Activated CD4-positive, alpha-beta T cell treated with anti-CD3 and anti-CD28 coated beads, Interleukin-2, amount 50 U/mL, for 4 hours (primary cell): ENCODE measurements around the gene HOGA1.
A peak's percentile ranks its signal among the peaks of the same experiment; 100 is the strongest.
"Not testable (repeated sequence)": the region's sequence is repeated elsewhere in the genome, so short reads cannot be mapped to it uniquely, and the experiment has no call there.

ENCODE experiments used
- DNase-seq, 2 experiments: peaks; one replicate each; pipeline ENCODE4 v3.0.0-alpha.2; 2020

HOGA1 gene

DNA sequence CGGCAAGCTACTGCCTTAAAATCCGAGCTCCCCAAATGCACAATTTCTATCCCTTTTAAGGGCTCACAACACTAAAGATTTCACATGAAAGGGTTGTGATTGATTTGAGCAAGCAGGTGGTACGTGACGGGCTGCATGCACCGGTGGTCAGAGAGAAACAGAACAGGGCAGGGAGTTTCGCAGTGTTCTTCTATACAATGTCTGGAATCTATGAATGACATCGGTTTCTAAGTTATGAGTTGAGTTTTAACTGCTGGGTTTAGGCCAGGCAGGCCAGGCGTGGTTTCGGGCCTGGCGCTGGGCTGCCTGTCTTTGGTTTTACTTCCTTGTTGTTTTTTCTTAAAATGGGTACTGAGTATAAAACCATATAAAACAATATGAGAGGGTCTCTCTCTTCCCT is 28.6 kb upstream of the HOGA1 start:
- DNase-seq = not testable (repeated sequence)

DNA sequence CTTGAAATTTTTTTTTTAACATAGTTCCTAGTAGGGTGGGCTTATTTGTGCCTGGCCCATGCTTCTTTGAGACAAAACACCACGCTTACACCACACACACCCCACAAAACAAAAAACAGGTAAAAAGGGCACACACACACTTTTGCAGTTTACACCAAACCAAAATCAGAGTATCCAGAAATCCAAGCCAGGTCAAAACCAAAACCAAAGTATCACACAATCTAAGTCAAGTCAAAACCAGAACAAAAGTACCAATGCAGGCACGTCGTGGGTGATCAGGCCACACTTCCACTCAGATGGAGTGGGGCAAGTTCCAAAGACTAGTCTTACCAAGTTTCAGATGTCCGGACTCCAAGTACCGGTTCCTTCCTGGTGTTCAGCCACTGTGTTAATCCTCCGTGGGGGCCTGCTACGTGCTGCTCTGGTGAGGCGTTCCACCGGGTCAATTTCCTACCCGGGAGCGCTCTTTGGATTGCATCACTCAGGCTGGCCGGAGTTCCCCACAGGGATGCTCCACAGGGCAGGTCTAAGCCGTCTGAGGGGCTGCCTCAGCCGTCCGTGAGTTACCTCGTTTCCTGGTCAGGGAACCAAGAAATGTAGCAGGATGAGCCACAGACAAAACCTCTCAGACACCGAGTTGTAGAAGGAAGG is 23.3 kb upstream of the HOGA1 start:
- not testable (repeated sequence) for DNase-seq

DNA sequence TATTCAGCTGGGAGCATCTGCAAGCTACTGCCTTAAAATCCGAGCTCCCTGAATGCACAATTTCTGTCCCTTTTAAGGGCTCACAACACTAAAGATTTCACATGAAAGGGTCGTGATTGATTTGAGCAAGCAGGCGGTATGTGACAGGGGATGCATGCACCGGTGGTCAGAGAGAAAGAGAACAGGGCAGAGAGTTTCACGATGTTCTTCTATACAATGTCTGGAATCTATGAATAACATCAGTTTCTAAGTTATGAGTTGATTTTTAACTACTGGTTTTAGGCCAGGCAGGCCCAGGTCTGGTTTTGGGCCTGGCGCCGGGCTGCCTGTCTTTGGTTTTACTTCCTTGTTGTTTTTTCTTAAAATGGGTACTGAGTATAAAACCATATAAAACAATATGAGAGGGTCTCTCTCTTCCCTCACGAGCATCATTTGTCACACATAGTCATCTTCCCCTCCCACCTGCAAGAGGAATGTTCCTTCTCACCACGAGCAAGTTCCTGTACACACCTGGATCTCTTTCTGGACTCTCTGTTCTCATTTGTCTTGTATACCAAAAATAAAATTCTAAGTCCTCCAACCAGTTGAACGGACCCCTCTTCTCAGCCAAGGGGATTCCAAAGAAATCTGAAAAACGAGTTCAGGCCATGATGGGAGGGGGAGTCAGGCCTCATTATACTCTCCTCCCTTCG is 22.7 kb upstream of the HOGA1 start:
- not testable (repeated sequence) for DNase-seq

DNA sequence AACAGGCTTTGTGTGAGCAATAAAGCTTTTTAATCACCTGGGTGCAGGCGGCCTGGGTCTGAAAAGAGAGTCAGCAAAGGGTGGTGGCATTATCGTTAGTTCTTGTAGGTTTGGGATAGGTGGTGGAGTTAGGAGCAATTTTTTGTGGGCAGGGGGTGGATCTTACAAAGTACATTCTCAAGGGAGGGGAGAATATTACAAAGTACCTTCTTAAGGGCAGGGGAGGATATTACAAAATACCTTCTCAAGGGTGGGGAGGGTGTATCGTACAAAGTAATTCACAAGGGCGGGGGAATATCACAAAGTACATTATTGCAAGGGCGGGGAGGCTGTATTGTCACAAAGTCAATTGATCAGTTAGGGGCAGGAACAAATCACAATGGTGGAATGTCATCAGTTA is 21.9 kb upstream of the HOGA1 start:
- DNase-seq = not testable (repeated sequence)

DNA sequence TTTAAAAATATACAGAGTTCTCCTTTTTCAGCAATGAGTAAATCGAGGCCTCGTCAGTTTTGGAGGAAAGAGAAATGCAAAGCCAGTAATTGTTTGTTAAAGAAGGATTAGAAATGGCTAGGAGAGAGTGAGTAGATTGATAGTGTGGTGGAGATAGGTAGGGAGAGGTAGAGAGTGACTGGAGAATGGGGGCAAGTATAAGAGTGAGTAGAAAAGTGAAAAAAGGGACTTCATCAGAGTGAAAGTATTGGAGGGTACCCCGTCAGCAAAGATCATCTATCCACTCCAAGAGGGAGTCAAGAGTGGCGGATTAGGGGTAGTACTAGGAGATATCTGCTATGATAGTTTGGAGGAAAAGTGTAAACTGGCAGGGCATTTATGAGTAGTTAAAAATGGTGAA is 20.9 kb upstream of the HOGA1 start:
- DNase-seq = no peak

DNA sequence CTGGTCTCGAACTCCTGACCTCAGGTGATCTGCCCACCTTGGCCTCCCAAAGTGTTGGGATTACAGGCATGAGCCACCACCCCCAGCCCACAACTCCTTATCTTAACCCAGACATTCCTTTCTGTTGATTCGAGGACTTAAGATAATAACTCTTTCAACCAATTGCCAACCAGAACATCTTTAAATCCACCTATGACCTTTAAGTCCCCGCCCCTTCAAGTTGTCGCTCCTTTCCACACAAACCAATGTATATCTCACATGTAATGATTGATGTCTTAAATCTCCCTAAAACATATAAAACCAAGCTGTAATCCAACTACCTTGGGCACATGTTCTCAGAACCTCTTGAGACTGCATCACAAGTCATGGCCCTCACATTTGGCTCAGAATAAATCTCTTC is 19.4 kb upstream of the HOGA1 start:
- DNase-seq = no peak

DNA sequence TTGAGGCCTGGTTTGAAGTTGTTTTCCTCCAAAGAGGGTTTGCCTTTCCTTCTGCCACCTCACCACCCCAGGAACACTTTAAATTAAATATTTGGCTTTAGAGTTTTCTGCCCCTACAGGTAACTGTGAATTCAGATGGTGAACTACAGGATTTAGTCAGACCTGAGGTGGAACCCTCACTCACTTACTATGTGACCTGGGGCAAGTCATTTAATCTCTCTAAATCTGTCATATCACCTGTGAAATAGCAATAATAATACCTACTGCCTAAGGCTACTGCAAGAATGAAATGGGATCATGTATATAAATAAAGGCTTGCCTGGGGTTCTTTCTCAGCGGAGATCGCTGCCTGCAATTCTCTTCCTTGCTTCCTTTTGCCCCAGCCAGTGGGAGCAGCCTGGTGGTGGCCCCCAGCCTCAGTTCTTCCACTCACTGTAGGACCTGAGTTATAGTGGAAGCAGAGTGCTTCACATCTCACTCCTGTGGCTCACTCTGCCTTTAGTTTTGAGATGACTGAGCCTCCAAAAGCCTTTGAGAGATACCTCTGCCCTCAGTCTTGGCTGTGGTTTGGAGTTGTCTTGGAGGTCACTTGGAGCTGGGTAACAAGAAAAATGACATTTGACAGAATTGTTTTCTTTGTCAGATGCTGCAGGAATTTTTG is 17.7 kb upstream of the HOGA1 start:
- DNase-seq = no peak

DNA sequence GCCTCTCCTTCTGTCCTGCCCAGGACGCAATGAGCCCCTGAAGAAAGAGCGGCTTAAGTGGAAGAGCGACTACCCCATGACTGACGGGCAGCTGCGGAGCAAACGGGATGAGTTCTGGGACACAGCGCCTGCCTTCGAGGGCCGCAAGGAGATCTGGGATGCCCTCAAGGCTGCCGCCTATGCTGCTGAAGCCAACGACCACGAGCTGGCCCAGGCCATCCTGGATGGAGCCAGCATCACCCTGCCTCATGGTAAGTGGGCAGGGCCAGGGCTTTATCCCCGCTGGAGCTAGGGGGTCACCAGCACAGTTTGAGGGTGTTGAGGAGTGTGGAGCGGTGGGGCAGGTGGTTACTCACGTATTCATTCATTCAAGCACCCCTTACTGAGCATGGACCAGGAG is 16.3 kb upstream of the HOGA1 start:
- DNase-seq = no peak

DNA sequence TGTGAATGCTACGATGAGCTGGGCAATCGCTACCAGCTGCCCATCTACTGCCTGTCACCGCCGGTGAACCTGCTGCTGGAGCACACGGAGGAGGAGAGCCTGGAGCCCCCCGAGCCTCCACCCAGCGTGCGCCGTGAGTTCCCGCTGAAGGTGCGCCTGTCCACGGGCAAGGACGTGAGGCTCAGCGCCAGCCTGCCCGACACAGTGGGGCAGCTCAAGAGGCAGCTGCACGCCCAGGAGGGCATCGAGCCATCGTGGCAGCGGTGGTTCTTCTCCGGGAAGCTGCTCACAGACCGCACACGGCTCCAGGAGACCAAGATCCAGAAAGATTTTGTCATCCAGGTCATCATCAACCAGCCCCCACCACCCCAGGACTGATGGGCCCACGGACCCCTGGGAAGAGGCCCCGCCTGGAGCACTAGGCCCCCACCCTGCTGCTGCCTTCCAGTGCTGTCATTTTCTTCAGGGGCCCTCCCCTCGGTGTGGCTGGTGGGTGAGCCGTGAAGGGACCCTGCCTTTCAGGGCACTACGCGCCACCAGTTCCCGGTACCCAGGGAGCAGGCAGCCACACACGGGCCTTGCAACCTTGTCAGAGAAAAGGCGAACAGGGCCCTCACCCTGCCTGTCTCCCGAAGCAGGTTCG is 13.9 kb upstream of the HOGA1 start:
- DNase-seq = no peak

DNA sequence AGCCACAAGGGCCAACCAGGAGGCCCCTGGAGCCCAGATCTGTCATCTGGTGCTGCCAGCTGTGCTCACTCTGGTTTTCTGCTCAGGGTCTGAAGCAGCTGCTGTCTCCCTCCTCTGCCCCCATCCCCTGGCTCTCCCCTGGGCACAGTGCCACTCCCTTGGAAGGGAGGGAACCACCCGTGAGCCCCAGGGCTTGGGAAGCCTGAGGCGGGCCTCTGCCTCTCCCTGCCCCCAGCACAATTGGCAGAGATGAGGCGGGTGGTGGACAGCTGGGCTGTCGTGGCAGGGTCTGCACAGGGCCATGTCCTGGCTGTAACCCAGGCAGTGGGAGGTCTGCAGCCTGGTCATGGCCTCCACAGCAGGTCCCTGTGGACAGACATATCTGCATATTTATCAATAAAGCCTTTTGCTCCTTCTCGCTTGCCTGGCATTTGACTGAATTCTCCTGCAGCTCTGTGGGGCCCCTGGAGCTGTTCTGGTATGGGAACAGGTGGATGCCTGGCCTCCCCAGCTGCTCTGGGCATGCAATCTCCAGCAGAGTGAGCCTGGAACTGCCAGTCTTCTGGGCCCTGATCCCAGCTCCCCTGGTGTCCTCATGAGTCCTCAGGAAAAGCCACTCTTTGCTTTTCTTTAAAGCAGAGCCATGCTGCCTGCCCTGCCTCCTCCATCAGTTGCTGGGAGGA is 13.3 kb upstream of the HOGA1 start:
- DNase-seq = no peak

DNA sequence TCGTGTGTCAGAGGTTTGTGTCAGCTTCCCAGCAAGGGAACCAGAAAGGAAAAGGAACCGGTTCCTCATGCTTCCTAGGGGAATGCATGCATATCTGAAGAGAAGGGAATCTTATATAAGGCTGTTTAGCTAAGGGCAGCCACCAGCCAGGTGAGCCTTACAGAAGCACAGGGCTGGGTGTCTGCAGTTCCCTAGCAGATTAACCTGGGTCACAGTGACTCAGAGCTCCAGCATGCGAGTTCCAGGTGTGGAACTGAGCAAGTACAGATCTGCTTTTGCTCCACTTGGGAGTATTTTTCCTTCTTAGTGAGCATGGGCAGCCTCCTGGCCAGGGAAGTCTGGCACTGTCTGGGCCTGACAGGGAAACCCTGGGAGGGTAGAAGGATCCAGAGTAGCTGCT is 12.6 kb upstream of the HOGA1 start:
- no peak for DNase-seq

DNA sequence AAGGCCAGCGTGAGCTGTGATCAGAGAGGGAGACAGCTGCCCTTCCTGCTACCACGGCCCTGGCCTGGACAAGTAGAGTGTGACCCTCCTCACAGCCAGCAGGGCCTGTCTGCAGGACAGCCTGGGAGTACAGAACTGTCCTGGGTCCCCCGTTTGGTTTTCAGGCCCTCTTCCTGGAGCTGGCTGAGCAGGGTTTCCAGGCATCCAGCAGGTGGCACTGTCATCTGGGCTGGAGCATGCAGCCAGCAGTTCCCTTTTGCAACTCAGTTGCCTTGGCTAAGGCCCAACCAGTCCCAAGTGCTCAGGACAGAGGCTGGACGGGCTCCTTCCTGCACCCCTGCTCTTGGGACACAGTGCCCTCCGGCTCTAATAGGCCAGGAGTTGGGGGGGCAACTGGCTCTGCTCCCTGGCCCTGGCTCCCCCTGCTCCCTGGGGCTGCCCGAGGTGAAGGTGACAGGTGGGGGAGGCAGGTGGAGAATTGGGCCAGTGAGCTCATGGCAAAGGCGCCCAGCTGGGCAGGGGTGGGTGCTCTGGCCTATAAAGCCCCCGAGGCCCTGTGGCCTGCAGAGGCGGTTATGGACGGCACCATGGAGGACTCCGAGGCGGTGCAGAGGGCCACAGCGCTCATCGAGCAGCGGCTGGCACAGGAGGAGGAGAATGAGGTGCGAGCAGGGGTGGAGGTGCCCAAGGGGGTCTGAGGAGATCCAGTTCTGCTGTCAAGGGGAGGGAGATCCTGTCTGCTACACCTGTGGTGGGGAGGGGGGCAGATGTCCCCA is 11.8 kb upstream of the HOGA1 start, which contains the start of gene ANKRD2:
Gene ANKRD2 (plus strand): TSS at position 566 of the 776 bp plus-strand sequence. CDS start 10 bp downstream, at position 576.
- DNase-seq = peak; percentile 32

DNA sequence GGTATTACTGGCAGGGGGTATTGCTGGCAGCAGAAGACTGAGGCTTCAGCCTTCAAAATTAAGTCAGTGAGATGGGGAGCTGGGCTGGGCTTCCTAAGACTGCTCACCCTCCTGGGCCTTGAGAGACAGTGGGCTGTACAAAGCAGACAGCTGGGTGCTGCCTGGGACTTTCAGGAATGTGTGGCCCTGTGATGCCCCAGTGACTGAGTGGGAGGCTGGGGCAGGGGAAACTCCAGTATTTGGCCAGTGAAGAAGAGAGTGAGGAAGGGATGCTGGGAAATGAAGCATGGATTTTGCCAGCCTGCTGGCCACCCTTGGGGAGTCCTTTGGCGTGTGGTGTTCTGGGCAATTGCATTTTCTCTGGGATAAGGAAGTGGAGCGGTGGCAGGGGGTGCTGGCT is 11.2 kb upstream of the HOGA1 start:
- no peak for DNase-seq

DNA sequence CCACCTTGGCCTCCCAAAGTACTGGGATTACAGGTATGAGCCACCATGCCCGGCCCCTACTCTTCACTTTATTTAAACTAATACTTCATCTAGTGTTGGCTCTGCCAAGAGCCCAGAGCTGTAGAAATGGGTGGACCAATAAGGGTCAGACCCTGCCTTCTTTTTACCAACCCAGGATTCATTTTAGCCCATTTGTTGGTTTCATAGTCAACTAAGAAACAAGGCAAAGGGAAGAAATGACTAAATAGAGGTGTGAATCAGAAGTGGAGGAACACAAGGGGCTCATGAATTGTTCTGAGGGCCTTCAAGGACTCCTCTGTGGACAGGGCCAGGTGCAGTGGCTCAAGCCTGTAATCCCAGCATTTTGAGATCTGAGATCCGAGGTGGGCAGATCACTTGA is 10.5 kb upstream of the HOGA1 start:
- no peak for DNase-seq

DNA sequence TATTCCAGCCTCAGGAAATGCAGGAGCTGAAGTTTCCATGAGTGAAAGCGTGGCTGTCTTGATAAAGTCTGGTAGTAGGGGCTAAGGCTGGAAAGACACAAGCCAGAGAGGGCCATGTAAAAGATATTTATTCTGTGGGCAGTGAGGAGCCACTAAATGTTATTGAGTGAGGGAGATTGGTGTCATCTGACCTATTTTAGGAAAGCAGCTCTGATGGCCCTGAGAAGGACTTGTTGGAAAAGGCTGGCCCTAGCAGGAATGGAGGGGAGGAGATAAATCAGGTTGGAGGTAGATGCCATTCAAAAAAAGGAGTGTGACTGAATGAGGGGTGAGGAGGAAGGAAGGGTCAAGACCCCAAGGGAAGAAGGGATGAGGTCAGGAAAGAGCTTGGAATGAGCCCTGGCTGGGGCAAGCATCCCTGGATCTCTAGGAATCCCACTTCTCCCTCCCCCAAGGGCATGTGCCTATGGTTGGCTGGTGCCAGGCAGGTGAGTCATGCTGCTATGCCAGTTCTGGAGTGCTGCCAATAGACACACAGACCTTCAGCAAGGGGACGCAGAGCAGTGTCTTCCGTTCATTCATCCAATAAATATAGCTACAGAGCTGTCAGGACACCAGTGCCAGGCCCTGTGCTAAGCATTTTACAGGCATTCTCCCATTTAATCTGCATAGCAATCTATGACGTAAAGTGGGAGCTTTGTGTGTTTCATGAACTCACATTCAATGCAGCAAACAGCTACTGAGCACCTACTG is 9.6 kb upstream of the HOGA1 start:
- no peak for DNase-seq

DNA sequence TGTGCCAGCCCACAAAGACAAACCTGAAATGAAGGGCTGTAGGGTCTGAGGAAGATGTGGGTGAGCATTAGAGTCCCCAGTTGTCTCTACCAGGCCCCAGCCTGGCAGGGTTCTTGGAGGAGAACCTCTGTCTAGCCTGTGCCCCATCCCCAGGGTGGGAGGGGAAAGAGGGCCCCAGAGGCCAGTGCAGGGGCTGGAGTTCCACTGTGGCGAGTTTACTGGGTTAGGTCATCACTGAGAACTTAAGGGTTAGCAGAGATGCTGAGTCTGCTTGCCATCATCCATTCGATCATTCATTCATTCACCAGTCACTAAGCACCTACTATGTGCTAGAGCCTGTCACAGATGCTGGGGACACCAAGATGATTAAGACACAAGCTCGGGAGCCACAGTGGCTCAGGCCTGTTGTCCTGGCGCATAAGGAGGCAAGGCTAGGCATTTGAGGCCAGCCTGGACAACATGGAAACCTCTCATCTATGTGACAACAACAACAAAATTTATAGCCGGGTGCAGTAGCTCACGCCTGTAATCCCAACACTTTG is 9.0 kb upstream of the HOGA1 start:
- no peak for DNase-seq

DNA sequence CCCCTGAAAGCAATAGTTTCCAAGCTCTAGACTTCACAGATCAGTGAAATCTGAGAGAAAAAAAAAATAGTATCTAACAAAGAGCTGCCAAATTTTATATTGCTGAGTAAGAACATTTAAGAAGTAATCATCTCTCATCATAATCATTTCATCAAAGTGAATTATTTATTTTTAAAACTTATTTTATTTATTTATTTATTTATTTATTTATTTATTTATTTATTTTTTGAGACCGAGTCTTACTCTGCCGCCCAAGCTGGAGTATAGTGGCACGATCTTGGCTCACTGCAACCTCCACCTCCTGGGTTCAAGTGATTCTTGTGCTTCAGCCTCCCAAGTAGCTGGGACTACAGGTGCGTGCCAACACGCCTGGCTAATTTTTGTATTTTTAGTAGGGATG is 7.7 kb upstream of the HOGA1 start:
- not testable (repeated sequence) for DNase-seq

DNA sequence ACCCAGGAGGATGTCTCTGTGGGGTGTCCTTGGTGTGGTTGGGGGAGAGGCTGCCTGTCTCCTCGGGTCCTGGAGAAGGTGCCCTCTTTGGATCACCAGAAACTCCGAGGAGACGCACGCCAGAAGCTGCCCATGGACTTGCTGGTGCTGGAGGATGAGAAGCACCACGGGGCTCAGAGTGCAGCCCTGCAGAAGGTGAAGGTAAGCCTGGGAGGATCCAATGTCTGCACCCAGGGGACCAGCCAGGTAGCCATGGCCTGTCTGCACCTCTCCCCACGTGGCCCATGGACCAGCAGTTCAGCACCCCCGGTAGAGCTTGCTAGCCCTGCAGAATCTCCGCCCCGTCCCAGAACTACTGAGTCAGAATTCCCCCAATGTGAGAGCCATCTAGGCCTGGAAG is 6.5 kb upstream of the HOGA1 start:
- no peak for DNase-seq

DNA sequence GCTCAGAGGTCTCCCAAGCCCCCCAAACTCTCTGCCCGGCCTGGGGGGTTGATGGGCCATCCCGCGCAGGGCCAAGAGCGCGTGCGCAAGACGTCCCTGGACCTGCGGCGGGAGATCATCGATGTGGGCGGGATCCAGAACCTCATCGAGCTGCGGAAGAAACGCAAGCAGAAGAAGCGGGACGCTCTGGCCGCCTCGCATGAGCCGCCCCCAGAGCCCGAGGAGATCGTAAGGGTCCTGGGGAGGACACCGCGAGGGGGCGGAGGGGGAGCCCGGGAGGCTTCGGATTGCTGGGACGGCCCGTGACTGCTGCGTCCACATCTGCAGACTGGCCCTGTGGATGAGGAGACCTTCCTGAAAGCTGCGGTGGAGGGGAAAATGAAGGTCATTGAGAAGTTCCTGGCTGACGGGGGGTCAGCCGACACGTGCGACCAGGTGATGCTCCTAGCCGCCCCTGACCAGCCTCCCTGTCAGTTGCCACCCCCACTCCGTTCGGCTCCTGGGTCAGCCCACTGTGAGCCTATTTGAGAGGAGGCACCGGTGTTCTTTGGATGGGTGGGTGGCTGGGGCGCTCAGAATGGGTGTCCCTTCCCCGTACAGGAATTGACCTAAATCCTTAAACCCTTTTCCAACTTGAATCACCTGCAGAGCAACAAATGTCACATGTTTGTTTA is 5.9 kb upstream of the HOGA1 start:
- no peak for DNase-seq
